HepG2 (cell line): ENCODE data around the gene PHF19. TPM values are rescaled to one million over a fixed set of nuclear protein-coding genes. Genes with fewer than 3 reads are reported as not detected.

Source experiments
- CENPT ChIP-seq: sonication (generic); formaldehyde crosslinking; IDR thresholded peaks from 2 replicates; pipeline ENCODE4 v1.8.0; 2022; ENCODE audit warnings: low read depth, mild to moderate bottlenecking, moderate library complexity, missing genetic modification reagents
- EHMT2 ChIP-seq: fragments of 200-600 bp; sonication (generic); IDR thresholded peaks from 2 replicates; pipeline ENCODE4 v1.7.0; 2017; ENCODE audit warnings: antibody characterized with exemption, low read depth, low read length, borderline replicate concordance
- HHEX ChIP-seq: IDR thresholded peaks from 2 replicates; pipeline ENCODE4 v1.6.1; 2016; ENCODE audit warnings: control low read depth
- IKZF1 ChIP-seq: fragments of 450-650 bp; IDR thresholded peaks from 2 replicates; pipeline ENCODE4 v1.7.1; 2016
- NFIB ChIP-seq: sonication (generic); formaldehyde crosslinking; IDR thresholded peaks from 2 replicates; pipeline ENCODE4 v1.9.0; 2021; ENCODE audit warnings: missing genetic modification reagents, mild to moderate bottlenecking, borderline replicate concordance
- NFRKB ChIP-seq: fragments of 450-650 bp; IDR thresholded peaks from 2 replicates; pipeline ENCODE4 v1.6.1; 2017
- SOX5 ChIP-seq: IDR thresholded peaks from 2 replicates; pipeline ENCODE4 v1.6.1; 2016; ENCODE audit warnings: borderline replicate concordance
- ZNF460 ChIP-seq: sonication (generic); formaldehyde crosslinking; IDR thresholded peaks from 2 replicates; pipeline ENCODE4 v1.5.1; 2020; ENCODE audit warnings: missing genetic modification reagents, mild to moderate bottlenecking, borderline replicate concordance
- ZNF510 ChIP-seq: sonication (generic); formaldehyde crosslinking; IDR thresholded peaks from 2 replicates; pipeline ENCODE4 v1.4.0; 2020; ENCODE audit warnings: low read depth, mild to moderate bottlenecking, missing genetic modification reagents
- ZNF598 ChIP-seq: sonication (generic); formaldehyde crosslinking; IDR thresholded peaks from 2 replicates; pipeline ENCODE4 v1.5.1; 2020; ENCODE audit warnings: mild to moderate bottlenecking, missing genetic modification reagents, borderline replicate concordance
- ZNF7 ChIP-seq: IDR thresholded peaks from 2 replicates; pipeline ENCODE4 v1.6.1; 2016; ENCODE audit warnings: missing biosample characterization, missing genetic modification reagents
- ZNF772 ChIP-seq: sonication (generic); formaldehyde crosslinking; IDR thresholded peaks from 2 replicates; pipeline ENCODE4 v1.5.0; 2020; ENCODE audit warnings: mild to moderate bottlenecking, missing genetic modification reagents
- polyA plus RNA-seq, 8 experiments: library from polyadenylated mRNA; depleted of rRNA in 3 of 8; stranded (reverse) in 7 of 8; unstranded in 1 of 8; fragments of >200 nt; fragmentation: Illumina TruSeq in 4 of 8; extraction: Trizol in 4 of 8; gene quantifications; 2 replicates each; pipeline versions ENCODE4 v1.2.1 to v1.2.3, GENCODE V29; 2011 to 2016; ENCODE audit warnings: low read depth in 4 of 8, missing spikeins in 1 of 8, mixed read lengths in 1 of 8; ENCODE audit not compliant: insufficient read depth in 1 of 8
- total RNA-seq, 5 experiments: library from RNA; depleted of rRNA; stranded (reverse); fragments of >200 nt; fragmentation: Illumina TruSeq; extraction: Trizol; gene quantifications; 2 replicates each; pipeline ENCODE4 v1.2.3, GENCODE V29; 2016; ENCODE audit warnings: low read depth in 1 of 5
- TF ChIP-seq, protein P1 (sequence below): IDR thresholded peaks from 2 replicates; pipeline ENCODE4 v1.6.1; 2016; ENCODE audit warnings: mild to moderate bottlenecking
- TF ChIP-seq, protein P2 (sequence below): sonication (generic); formaldehyde crosslinking; IDR thresholded peaks from one replicate; pipeline ENCODE4 v1.5.1; 2020; ENCODE audit warnings: mild to moderate bottlenecking, missing genetic modification reagents; ENCODE audit errors: not compliant biosample characterization
- TF ChIP-seq, protein P3 (sequence below): sonication (generic); formaldehyde crosslinking; IDR thresholded peaks from 2 replicates; pipeline ENCODE4 v1.4.0; 2020; ENCODE audit warnings: mild to moderate bottlenecking, missing genetic modification reagents

The PHF19 gene
- total and polyA plus RNA-seq, 2 of the 13 experiments (the other 11 are each of a cell fraction or from before 2014, with no cell fraction given): 29.7 to 41.3 TPM

DNA sequence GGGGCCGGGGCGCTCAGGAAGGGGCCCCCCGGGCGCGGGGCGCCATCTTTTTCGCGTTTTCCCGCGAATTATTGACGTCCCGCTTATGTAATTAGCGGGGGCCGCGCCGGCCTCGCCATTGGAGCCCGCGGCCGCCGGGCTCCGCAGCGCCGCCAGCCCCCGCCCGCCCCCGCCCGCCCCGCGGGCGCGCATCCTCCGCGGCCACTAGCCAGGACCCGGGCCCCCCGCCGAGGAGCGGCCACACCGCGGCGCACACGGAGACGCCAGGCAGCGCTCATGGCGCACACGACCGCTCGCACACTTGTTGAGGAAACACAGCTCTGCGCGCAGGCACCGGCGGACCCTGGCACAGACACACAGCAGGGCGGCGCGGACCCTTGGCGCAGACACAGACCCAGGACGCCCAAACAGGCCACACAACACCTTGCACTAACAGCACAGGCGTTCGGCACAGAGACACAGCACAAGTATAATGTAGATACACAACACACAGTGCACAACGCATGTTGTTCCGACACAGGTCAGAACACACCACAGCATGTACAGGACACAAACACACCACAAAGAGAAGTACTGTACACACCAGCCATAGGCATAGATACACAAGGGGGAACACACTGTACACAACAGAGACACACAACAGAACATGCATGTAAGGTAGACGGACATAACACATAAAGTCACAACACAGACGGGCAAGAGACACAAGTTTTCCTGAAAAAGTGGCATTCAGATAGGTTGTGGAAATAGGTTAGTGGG is 467 bp upstream of the PHF19 start (continued):
- TF ChIP-seq, protein P1, sequence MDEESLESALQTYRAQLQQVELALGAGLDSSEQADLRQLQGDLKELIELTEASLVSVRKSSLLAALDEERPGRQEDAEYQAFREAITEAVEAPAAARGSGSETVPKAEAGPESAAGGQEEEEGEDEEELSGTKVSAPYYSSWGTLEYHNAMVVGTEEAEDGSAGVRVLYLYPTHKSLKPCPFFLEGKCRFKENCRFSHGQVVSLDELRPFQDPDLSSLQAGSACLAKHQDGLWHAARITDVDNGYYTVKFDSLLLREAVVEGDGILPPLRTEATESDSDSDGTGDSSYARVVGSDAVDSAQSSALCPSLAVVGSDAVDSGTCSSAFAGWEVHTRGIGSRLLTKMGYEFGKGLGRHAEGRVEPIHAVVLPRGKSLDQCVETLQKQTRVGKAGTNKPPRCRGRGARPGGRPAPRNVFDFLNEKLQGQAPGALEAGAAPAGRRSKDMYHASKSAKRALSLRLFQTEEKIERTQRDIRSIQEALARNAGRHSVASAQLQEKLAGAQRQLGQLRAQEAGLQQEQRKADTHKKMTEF (CRISPR knock-in tag): peak; percentile 37; the same call in 1 of the 2 replicates
- TF ChIP-seq IKZF1 (no peak), ZNF510 (CRISPR knock-in tag) (0 out of 2 replicates have a peak, but pooled peaks have one; percentile 38), SOX5 (CRISPR knock-in tag) (peak; percentile 8; the same call in 1 of the 2 replicates), CENPT (CRISPR knock-in tag) (no peak), NFRKB (no peak), ZNF460 (CRISPR knock-in tag) (no peak), ZNF7 (CRISPR knock-in tag) (no peak), EHMT2 (no peak), ZNF772 (CRISPR knock-in tag) (peak; percentile 67; the same call in 1 of the 2 replicates), NFIB (CRISPR knock-in tag) (no peak), ZNF598 (peak; percentile 69; the same call in 1 of the 2 replicates), HHEX (no peak)
- TF ChIP-seq, protein P2, sequence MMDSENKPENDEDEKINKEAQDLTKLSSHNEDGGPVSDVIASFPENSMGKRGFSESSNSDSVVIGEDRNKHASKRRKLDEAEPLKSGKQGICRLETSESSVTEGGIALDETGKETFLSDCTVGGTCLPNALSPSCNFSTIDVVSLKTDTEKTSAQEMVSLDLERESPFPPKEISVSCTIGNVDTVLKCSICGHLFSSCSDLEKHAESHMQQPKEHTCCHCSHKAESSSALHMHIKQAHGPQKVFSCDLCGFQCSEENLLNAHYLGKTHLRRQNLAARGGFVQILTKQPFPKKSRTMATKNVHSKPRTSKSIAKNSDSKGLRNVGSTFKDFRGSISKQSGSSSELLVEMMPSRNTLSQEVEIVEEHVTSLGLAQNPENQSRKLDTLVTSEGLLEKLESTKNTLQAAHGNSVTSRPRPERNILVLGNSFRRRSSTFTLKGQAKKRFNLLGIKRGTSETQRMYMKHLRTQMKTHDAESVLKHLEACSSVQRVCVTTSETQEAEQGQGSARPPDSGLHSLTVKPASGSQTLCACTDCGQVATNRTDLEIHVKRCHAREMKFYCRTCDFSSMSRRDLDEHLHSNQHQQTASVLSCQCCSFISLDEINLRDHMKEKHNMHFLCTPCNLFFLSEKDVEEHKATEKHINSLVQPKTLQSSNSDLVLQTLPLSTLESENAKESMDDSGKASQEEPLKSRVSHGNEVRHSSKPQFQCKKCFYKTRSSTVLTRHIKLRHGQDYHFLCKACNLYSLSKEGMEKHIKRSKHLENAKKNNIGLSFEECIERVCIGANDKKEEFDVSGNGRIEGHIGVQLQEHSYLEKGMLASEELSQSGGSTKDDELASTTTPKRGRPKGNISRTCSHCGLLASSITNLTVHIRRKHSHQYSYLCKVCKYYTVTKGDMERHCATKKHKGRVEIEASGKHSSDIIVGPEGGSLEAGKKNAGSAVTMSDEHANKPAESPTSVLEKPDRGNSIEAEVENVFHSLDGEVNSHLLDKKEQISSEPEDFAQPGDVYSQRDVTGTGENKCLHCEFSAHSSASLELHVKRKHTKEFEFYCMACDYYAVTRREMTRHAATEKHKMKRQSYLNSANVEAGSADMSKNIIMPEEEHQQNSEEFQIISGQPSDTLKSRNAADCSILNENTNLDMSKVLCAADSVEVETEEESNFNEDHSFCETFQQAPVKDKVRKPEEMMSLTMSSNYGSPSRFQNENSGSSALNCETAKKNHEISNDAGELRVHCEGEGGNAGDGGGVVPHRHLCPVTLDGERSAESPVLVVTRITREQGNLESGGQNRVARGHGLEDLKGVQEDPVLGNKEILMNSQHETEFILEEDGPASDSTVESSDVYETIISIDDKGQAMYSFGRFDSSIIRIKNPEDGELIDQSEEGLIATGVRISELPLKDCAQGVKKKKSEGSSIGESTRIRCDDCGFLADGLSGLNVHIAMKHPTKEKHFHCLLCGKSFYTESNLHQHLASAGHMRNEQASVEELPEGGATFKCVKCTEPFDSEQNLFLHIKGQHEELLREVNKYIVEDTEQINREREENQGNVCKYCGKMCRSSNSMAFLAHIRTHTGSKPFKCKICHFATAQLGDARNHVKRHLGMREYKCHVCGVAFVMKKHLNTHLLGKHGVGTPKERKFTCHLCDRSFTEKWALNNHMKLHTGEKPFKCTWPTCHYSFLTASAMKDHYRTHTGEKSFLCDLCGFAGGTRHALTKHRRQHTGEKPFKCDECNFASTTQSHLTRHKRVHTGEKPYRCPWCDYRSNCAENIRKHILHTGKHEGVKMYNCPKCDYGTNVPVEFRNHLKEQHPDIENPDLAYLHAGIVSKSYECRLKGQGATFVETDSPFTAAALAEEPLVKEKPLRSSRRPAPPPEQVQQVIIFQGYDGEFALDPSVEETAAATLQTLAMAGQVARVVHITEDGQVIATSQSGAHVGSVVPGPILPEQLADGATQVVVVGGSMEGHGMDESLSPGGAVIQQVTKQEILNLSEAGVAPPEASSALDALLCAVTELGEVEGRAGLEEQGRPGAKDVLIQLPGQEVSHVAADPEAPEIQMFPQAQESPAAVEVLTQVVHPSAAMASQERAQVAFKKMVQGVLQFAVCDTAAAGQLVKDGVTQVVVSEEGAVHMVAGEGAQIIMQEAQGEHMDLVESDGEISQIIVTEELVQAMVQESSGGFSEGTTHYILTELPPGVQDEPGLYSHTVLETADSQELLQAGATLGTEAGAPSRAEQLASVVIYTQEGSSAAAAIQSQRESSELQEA (CRISPR knock-in tag): no peak
- TF ChIP-seq, protein P3, sequence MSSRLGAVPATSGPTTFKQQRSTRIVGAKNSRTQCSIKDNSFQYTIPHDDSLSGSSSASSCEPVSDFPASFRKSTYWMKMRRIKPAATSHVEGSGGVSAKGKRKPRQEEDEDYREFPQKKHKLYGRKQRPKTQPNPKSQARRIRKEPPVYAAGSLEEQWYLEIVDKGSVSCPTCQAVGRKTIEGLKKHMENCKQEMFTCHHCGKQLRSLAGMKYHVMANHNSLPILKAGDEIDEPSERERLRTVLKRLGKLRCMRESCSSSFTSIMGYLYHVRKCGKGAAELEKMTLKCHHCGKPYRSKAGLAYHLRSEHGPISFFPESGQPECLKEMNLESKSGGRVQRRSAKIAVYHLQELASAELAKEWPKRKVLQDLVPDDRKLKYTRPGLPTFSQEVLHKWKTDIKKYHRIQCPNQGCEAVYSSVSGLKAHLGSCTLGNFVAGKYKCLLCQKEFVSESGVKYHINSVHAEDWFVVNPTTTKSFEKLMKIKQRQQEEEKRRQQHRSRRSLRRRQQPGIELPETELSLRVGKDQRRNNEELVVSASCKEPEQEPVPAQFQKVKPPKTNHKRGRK (CRISPR knock-in tag): no peak
